PFSK-1 (cell line): ENCODE data around the gene PRDM16.

Experiments
- FOXP2 ChIP-seq: optimal IDR thresholded peaks from 2 replicates; pipeline ENCODE3; 2011; ENCODE audit warnings: borderline replicate concordance, control low read depth, inconsistent platforms; ENCODE audit not compliant: insufficient read depth; ENCODE audit errors: extremely low read length, extremely low read depth
- POLR2AphosphoS5 ChIP-seq: IDR thresholded peaks from 2 replicates; pipeline ENCODE4 v1.6.1; 2012; ENCODE audit warnings: low read depth, mild to moderate bottlenecking, control low read depth, low read length, moderate library complexity
- REST ChIP-seq, 2 experiments: IDR thresholded peaks; 2 replicates each; pipeline versions ENCODE4 v1.6.1 to v1.8.0; 2011 to 2012; ENCODE audit warnings: low read depth in 2 of 2, low read length in 2 of 2, control low read depth in 1 of 2, inconsistent platforms in 1 of 2, mild to moderate bottlenecking in 1 of 2, moderate library complexity in 1 of 2; ENCODE audit not compliant: insufficient read depth in 1 of 2
- SIN3A ChIP-seq: IDR thresholded peaks from 2 replicates; pipeline ENCODE4 v1.6.1; 2012; ENCODE audit warnings: mild to moderate bottlenecking, low read length, moderate library complexity, borderline replicate concordance; ENCODE audit not compliant: insufficient read depth
- TAF1 ChIP-seq: IDR thresholded peaks from 2 replicates; pipeline ENCODE4 v1.6.1; 2012; ENCODE audit warnings: low read length, control low read depth, borderline replicate concordance; ENCODE audit not compliant: insufficient read depth

The PRDM16 gene

GRCh38 chr1:3186526-3186921 lies 117.5 kb downstream of the PRDM16 start:
- no peak for TF ChIP-seq POLR2AphosphoS5
- no peak for TF ChIP-seq REST (IDR thresholded peaks at IDR 0.05; ENCODE audit: insufficient read depth in 1 of 2, low read depth in 2 of 2, low read length in 2 of 2)
- no peak for TF ChIP-seq TAF1
- no peak for TF ChIP-seq FOXP2
- no peak for TF ChIP-seq SIN3A

GRCh38 chr1:3187415-3188149 lies 118.6 kb downstream of the PRDM16 start:
- TF ChIP-seq FOXP2, result no peak
- TF ChIP-seq TAF1, result no peak
- TF ChIP-seq REST (IDR thresholded peaks at IDR 0.05; ENCODE audit: insufficient read depth in 1 of 2, low read depth in 2 of 2, low read length in 2 of 2), result no peak
- no peak for TF ChIP-seq SIN3A
- no peak for TF ChIP-seq POLR2AphosphoS5

- no peak for TF ChIP-seq REST (IDR thresholded peaks at IDR 0.05; ENCODE audit: insufficient read depth in 1 of 2, low read depth in 2 of 2, low read length in 2 of 2)
- TF ChIP-seq SIN3A, result no peak
- TF ChIP-seq FOXP2, result no peak
- TF ChIP-seq POLR2AphosphoS5, result no peak
- TF ChIP-seq TAF1, result no peak
Measured at GRCh38 chr1:3188150-3188971, 119.4 kb downstream of the PRDM16 start.

GRCh38 chr1:3190256-3191041 lies 121.4 kb downstream of the PRDM16 start:
- TF ChIP-seq FOXP2 (no peak), POLR2AphosphoS5 (no peak), TAF1 (no peak), SIN3A (no peak), REST (IDR thresholded peaks at IDR 0.05; ENCODE audit: insufficient read depth in 1 of 2, low read depth in 2 of 2, low read length in 2 of 2) (no peak)
